GM12873 (cell line): ENCODE data around the gene ZNF521.

ENCODE experiments used
- CTCF ChIP-seq: IDR thresholded peaks from 2 replicates; pipeline ENCODE4 v1.5.1; 2012; ENCODE audit warnings: low read depth, mild to moderate bottlenecking, moderate library complexity, low read length, control low read depth; ENCODE audit not compliant: insufficient read depth; ENCODE audit errors: missing control alignments

The ZNF521 gene

GRCh38 chr18:25134861-25135260, 217.1 kb downstream of the ZNF521 start:
- TF ChIP-seq CTCF, result no peak

- TF ChIP-seq CTCF, result no peak
These were observed 218.1 kb downstream of the ZNF521 start for GRCh38 chr18:25133879-25134278.

- TF ChIP-seq CTCF, result no peak
These were observed 219.0 kb downstream of the ZNF521 start for GRCh38 chr18:25132786-25133496.

GRCh38 chr18:25126751-25127150, 225.2 kb downstream of the ZNF521 start:
- no peak for TF ChIP-seq CTCF

DNA sequence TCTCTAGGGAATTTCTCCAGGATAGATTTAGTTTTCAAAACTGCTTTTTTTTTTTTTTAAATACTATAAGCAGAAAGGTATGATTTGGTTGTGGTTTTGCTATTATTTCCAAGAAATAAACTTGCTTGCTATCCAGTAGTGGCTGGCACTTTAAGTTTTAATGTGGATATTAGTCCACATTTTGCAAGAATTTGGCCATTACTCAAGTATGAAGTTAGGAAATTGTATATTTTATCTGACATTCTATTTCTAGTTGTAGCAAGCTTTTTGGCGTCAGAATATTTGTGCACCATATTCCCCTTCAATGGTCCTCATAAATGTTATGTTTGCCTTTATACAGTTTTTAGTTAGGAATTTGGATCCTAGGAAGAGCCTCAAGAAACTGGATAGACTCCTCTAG, 226.3 kb downstream of the ZNF521 start:
- no peak for TF ChIP-seq CTCF

DNA sequence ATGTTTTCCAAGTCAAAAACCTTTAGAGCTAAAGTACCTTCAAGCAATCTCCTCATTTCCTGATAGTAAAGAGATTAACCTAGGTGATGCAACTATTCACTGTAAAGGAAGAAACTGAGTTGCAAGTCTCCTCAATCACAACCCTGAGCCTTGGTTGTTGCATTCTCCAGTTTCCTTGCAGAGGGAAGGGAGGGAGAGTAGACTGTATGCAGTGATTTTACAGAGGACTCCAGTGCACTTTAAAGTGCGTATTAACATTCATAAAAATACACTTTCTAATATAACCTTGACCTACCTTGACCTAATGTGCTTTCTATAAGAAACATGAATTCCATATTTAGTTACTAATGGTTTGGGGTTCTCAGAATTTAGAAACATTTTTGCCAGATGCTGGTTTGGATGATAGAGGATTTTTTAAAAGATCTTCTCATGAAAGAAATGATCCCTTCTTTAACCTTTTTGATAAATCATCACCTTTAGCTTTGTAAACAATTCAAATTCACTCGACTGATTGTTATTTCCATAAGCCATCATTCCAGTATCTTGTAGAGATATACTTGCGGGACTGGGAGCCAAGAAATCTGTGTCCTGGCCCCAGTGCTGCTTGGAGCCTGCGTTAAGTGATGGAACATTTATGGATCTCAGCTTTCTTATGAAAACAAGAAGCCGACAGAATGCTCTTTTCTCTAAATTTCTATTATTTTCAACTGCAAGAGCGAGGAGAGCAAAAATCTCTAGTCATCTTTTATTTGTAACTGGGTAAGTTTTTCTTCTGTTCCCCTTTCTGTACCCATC, 228.3 kb downstream of the ZNF521 start:
- TF ChIP-seq CTCF, result no peak

GRCh38 chr18:25121442-25121841, 230.5 kb downstream of the ZNF521 start:
- TF ChIP-seq CTCF, result no peak
